ENCODE data around the gene ZNF316. TPM values are rescaled to one million over a fixed set of nuclear protein-coding genes. Genes with fewer than 3 reads are reported as not detected.

The ZNF316 gene
- total RNA-seq, 1 donor from 2014 or later = 43.8 TPM

DNA sequence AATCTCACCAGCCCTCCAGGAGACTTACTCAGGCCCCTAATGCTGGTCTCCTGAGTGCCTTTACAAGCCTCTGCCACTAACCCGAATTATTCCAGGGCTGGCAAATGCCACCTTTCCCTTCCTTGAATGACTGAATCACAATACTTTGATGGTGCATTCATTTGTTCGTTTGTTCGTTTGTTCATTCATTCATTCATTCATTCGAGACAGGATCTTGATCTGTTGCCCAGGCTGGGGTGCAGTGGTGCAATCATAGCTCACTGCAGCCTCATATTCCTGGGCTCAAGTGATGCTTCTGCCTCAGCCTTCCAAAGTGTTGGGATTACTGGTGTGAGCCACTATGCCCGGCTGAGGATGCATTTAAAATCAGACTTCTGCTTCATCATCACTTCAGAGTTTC is 63.7 kb downstream of the ZNF316 start:
- H3K9me3 Mint-ChIP-seq = peaks cover 32% of the 10 kb centered on the region
- H3K27ac Mint-ChIP-seq (ENCODE audit: unreplicated experiment) = no peak overlapping the region
- H3K4me3 Mint-ChIP-seq = peak overlapping the region; percentile 32
- no peak for DNase-seq (ENCODE audit: low read depth, low spot score)
- H3K4me1 Mint-ChIP-seq = peaks cover 17% of the 10 kb centered on the region
- H3K36me3 Mint-ChIP-seq (ENCODE audit: low read depth) = peaks cover 48% of the 10 kb centered on the region
- TF ChIP-seq, protein P1, sequence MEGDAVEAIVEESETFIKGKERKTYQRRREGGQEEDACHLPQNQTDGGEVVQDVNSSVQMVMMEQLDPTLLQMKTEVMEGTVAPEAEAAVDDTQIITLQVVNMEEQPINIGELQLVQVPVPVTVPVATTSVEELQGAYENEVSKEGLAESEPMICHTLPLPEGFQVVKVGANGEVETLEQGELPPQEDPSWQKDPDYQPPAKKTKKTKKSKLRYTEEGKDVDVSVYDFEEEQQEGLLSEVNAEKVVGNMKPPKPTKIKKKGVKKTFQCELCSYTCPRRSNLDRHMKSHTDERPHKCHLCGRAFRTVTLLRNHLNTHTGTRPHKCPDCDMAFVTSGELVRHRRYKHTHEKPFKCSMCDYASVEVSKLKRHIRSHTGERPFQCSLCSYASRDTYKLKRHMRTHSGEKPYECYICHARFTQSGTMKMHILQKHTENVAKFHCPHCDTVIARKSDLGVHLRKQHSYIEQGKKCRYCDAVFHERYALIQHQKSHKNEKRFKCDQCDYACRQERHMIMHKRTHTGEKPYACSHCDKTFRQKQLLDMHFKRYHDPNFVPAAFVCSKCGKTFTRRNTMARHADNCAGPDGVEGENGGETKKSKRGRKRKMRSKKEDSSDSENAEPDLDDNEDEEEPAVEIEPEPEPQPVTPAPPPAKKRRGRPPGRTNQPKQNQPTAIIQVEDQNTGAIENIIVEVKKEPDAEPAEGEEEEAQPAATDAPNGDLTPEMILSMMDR (conservative IDR thresholded peaks at IDR 0.05) = no peak
- no peaks in the 10 kb centered on the region for H3K27me3 Mint-ChIP-seq (ENCODE audit: low read depth)

DNA sequence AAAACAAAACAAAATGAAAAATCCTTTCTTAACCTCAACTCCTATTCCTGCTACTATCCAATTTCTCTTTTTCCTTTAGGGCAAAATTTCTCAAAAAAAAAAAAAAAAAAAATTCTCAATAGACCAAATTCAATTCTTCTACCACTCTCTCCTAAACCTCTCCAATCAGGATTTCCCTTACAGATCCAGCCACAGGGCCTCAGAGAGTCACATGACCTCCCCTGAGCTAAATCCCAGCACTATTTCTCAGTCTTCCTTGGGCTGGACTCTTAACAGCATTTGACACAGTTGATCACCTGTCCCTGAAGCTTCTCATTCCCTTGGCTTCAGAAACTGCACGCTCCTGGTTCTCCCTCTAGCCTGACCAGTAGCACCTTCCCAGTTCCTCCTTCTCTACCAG is 64.7 kb downstream of the ZNF316 start:
- peak overlapping the region; percentile 32 for H3K4me3 Mint-ChIP-seq
- H3K9me3 Mint-ChIP-seq = peaks cover 32% of the 10 kb centered on the region

More for the DNA sequence above, 64.7 kb downstream of the ZNF316 start:
- TF ChIP-seq, protein P1 (conservative IDR thresholded peaks at IDR 0.05) = no peak
- no peak for DNase-seq (ENCODE audit: low read depth, low spot score)
- peaks cover 51% of the 10 kb centered on the region for H3K36me3 Mint-ChIP-seq (ENCODE audit: low read depth)
- peaks cover 19% of the 10 kb centered on the region for H3K4me1 Mint-ChIP-seq
- H3K27me3 Mint-ChIP-seq (ENCODE audit: low read depth) = peaks cover under 1% of the 10 kb centered on the region
- H3K27ac Mint-ChIP-seq (ENCODE audit: unreplicated experiment) = no peak overlapping the region

Other genes with a start within 250 kb of the ZNF316 start
- 33.0 and 36.0 TPM in 2 replicates for gene DAGLB, start 189.4 kb upstream of the ZNF316 start, total RNA-seq
- gene KDELR2, start 153.2 kb upstream of the ZNF316 start, total RNA-seq = 100 and 108 TPM in 2 replicates
- gene GRID2IP, start 85.9 kb upstream of the ZNF316 start, total RNA-seq = 0.54 and 0.61 TPM in 2 replicates
- 74.3 and 78.6 TPM in 2 replicates for gene ZDHHC4, start 59.9 kb upstream of the ZNF316 start, total RNA-seq
- gene INTS15, start 47.3 kb upstream of the ZNF316 start, total RNA-seq = 50.4 and 55.7 TPM in 2 replicates
- 9.2 and 9.7 TPM in 2 replicates for gene ZNF853, start 21.7 kb upstream of the ZNF316 start, total RNA-seq
- 21.9 and 24.6 TPM in 2 replicates for gene ZNF12, start 69.6 kb downstream of the ZNF316 start, total RNA-seq
- gene RSPH10B2, start 116.8 kb downstream of the ZNF316 start, total RNA-seq = 0.65 and 0.96 TPM in 2 replicates
- 55.8 and 72.0 TPM in 2 replicates for gene CCZ1B, start 189.0 kb downstream of the ZNF316 start, total RNA-seq

All from neural crest cell (in vitro differentiated cells).